Measurements from ENCODE around the gene HMGCS2.

- TF ChIP-seq ZNF274 (IDR thresholded peaks at IDR 0.05; ENCODE audit: low read depth, low read length): no peak
- TF ChIP-seq SUZ12 (IDR thresholded peaks at IDR 0.05; ENCODE audit: extremely low read depth, insufficient read depth, insufficient read length): no peak
- TF ChIP-seq YY1 (IDR thresholded peaks at IDR 0.05; ENCODE audit: insufficient read depth, insufficient read length): no peak
These were observed 49.5 kb upstream of the HMGCS2 start for GRCh38 chr1:119818181-119818580.
